Measurements from ENCODE around the gene TMTC1.

DNA sequence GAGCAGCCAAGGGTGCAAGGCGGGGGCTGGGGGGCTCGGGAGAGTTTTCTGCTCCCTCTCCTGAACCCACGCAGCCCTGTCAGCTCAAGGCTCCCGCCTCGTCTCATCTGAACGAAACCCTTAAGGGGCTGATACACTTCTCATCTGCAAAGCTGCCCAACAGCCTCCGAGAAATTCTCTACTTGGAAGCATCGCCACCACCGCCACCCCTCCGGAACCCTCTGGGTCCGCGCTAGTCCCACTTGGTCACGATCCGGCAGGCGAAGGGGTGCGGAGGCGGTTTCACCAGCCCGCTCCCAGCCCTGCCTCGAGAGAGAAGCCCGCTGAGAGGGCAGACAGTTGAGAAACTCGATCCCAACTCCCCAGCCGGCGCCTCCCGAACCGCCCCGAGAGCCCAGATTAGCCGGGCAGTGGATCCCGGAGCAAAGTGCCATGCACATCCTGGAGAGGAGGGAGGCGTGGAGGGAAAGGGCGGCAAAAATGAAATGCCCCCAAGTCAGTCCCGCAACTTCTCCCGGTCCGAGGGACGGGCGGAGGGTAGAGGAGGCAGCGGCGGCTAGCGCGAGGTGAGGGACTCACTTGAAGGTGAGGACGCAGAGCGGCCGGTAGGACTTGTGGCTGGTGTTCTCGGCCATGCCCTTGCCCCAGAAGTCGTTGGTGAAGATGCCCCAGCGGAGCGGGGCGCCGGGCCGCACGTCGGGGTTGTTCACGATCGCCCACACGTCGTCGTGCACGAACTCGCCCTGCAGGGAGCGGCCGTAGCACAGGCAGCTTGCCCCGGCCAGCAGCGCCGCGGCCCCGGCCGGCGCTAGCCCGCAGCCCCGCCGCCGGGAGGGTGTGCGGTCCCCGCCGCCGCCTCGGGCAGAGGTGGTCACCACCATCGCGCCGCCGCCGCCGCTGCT lies 620 bp downstream of the TMTC1 start:
- no peak for TF ChIP-seq GLIS3 (CRISPR knock-in tag; IDR thresholded peaks at IDR 0.05)
- no peak for TF ChIP-seq SNAI2 (CRISPR knock-in tag; IDR thresholded peaks at IDR 0.05)
- TF ChIP-seq ZFP30 (CRISPR knock-in tag; IDR thresholded peaks at IDR 0.05): no peak
